GM13976 (cell line): ENCODE results near the gene PHKG1.
A peak's percentile ranks its signal among the peaks of the same experiment; 100 is the strongest.
"Not testable (repeated sequence)": the region's sequence is repeated elsewhere in the genome, so short reads cannot be mapped to it uniquely, and the experiment has no call there.

Experiments used
- DNase-seq: peaks from one replicate; pipeline ENCODE4 v3.0.0; 2012; ENCODE audit warnings: low spot score
- CTCF ChIP-seq: IDR thresholded peaks from 2 replicates; pipeline ENCODE4 v1.5.1; 2012; ENCODE audit warnings: borderline replicate concordance, mild to moderate bottlenecking; ENCODE audit not compliant: insufficient read depth; ENCODE audit errors: extremely low read depth, missing control alignments, control extremely low read depth
- in situ Hi-C: fragments of 300-500 bp; cut with MboI; formaldehyde crosslinking; loops from one replicate; pipeline ENCODE4 v1.12.0; 2022; ENCODE audit warnings: low sequenced_read_pairs, mixed read lengths, inconsistent platforms; ENCODE audit not compliant: unreplicated experiment

The PHKG1 gene

GRCh38 chr7:56051339-56052191 lies 41.2 kb downstream of the PHKG1 start, which contains the start of the genes CCT6A and PSPH:
TSS of gene CCT6A (plus strand) at chr7:56051765. CDS start at chr7:56051849, 84 bp downstream.
TSS of gene PSPH (minus strand) at chr7:56051444. CDS start at chr7:56021212, 30,232 bp downstream.
- TF ChIP-seq CTCF, result no peak
- DNase-seq, result peak; percentile 96
- in situ Hi-C loops, result no loop called here

GRCh38 chr7:56051053-56051338 lies 41.8 kb downstream of the PHKG1 start:
- no peak for TF ChIP-seq CTCF
- DNase-seq, result no peak
- in situ Hi-C loops, result no loop called here

GRCh38 chr7:56048763-56049162 lies 44.0 kb downstream of the PHKG1 start:
- in situ Hi-C loops, DNase-seq: not testable (repeated sequence)

GRCh38 chr7:56048245-56048644 lies 44.5 kb downstream of the PHKG1 start:
- in situ Hi-C loops, result no loop called here
- no peak for DNase-seq
- no peak for TF ChIP-seq CTCF

- in situ Hi-C loops, DNase-seq: not testable (repeated sequence)
Measured at GRCh38 chr7:56047446-56048116, 45.2 kb downstream of the PHKG1 start.

- no peak for DNase-seq
- TF ChIP-seq CTCF, result no peak
- in situ Hi-C loops, result no loop called here
Measured at GRCh38 chr7:56046721-56047445, 45.9 kb downstream of the PHKG1 start.

- in situ Hi-C loops, DNase-seq: not testable (repeated sequence)
Measured at GRCh38 chr7:56045758-56046157, 47.0 kb downstream of the PHKG1 start.

GRCh38 chr7:56040730-56041129 lies 52.0 kb downstream of the PHKG1 start:
- TF ChIP-seq CTCF, result no peak
- no peak for DNase-seq
- in situ Hi-C loops, result no loop called here
